GM12878 (cell line): ENCODE data around the gene POLDIP3. TPM values are rescaled to one million over a fixed set of nuclear protein-coding genes. Genes with fewer than 3 reads are reported as not detected.

Source experiments
- CEBPB ChIP-seq, 2 experiments: fragments of 150-350 bp in 1 of 2; IDR thresholded peaks; 2 replicates each; pipeline ENCODE4 v1.6.1; 2012 to 2014; ENCODE audit warnings: low read depth in 2 of 2, low read length in 2 of 2, borderline replicate concordance in 1 of 2, inconsistent platforms in 1 of 2
- CEBPZ ChIP-seq: fragments of 150-350 bp; IDR thresholded peaks from 2 replicates; pipeline ENCODE4 v1.6.1; 2016; ENCODE audit warnings: low read depth, low read length
- CHD2 ChIP-seq: IDR thresholded peaks from 2 replicates; pipeline ENCODE4 v1.6.1; 2011; ENCODE audit warnings: low read depth, low read length, improper control_type of control experiment, borderline replicate concordance
- EGR1 ChIP-seq, 2 experiments: IDR thresholded peaks; 1 replicate in 1 of 2; 2 replicates in 1 of 2; pipeline ENCODE4 v1.6.1; 2011 to 2012; ENCODE audit warnings: low read depth in 2 of 2, low read length in 2 of 2, borderline replicate concordance in 1 of 2, mild to moderate bottlenecking in 1 of 2, moderate library complexity in 1 of 2
- HDGF ChIP-seq: fragments of 450-650 bp; IDR thresholded peaks from 2 replicates; pipeline ENCODE4 v1.6.1; 2016; ENCODE audit warnings: antibody characterized with exemption
- IKZF1 ChIP-seq: fragments of 450-650 bp; conservative IDR thresholded peaks from 2 replicates; pipeline ENCODE4 v1.6.1; 2017; ENCODE audit warnings: antibody characterized with exemption, mild to moderate bottlenecking
- IKZF2 ChIP-seq, 2 experiments: fragments of 450-650 bp; IDR thresholded peaks; 2 replicates each; pipeline ENCODE4 v1.6.1; 2017; ENCODE audit warnings: mild to moderate bottlenecking in 2 of 2, moderate library complexity in 2 of 2
- KAT2A ChIP-seq: conservative IDR thresholded peaks from 2 replicates; pipeline ENCODE4 v1.6.1; 2011; ENCODE audit warnings: low read depth, low read length; ENCODE audit not compliant: control insufficient read depth
- MTA2 ChIP-seq: fragments of 450-650 bp; IDR thresholded peaks from 2 replicates; pipeline ENCODE4 v1.6.1; 2016; ENCODE audit warnings: low read depth, mild to moderate bottlenecking, moderate library complexity
- NKRF ChIP-seq: fragments of 450-650 bp; conservative IDR thresholded peaks from 2 replicates; pipeline ENCODE4 v1.6.1; 2017; ENCODE audit warnings: mild to moderate bottlenecking, moderate library complexity
- PAX8 ChIP-seq: fragments of 450-650 bp; IDR thresholded peaks from 2 replicates; pipeline ENCODE4 v1.6.1; 2017; ENCODE audit warnings: mild to moderate bottlenecking, moderate library complexity
- PBX3 ChIP-seq: IDR thresholded peaks from 2 replicates; pipeline ENCODE4 v1.6.1; 2011; ENCODE audit warnings: mild to moderate bottlenecking, low read depth, low read length, moderate library complexity; ENCODE audit not compliant: insufficient replicate concordance
- PKNOX1 ChIP-seq: fragments of 450-650 bp; IDR thresholded peaks from 2 replicates; pipeline ENCODE4 v1.6.1; 2016; ENCODE audit warnings: mild to moderate bottlenecking
- POLR2A ChIP-seq: IDR thresholded peaks from 2 replicates; pipeline ENCODE4 v1.6.1; 2011; ENCODE audit warnings: low read depth, mild to moderate bottlenecking, low read length
- REST ChIP-seq: IDR thresholded peaks from 2 replicates; pipeline ENCODE4 v1.6.1; 2012; ENCODE audit warnings: mild to moderate bottlenecking, low read depth, low read length
- SMARCA5 ChIP-seq: fragments of 450-650 bp; IDR thresholded peaks from 2 replicates; pipeline ENCODE4 v1.6.1; 2017; ENCODE audit warnings: mild to moderate bottlenecking
- SUZ12 ChIP-seq: fragments of 200-600 bp; sonication (generic); IDR thresholded peaks from one replicate; pipeline ENCODE4 v1.6.1; 2018; ENCODE audit warnings: antibody characterized with exemption, mild to moderate bottlenecking; ENCODE audit not compliant: unreplicated experiment
- polyA plus RNA-seq, 11 experiments: library from polyadenylated mRNA; depleted of rRNA in 4 of 11; unstranded in 6 of 11; stranded (reverse) in 5 of 11; fragments of >200 nt; fragmentation: Nextera tagmentation in 4 of 11; fragmentation: Illumina TruSeq in 1 of 11; extraction: Ambion mirVana in 4 of 11; extraction: Trizol in 1 of 11; gene quantifications; 1 replicate in 1 of 11; 2 replicates in 10 of 11; pipeline versions ENCODE4 v1.2.1 to v1.2.3, GENCODE V29; 2011 to 2016; ENCODE audit warnings: inconsistent platforms in 2 of 11, missing spikeins in 2 of 11, low read depth in 1 of 11
- total RNA-seq, 4 experiments: library from RNA; depleted of rRNA in 3 of 4; stranded (reverse); fragments of >200 nt in 3 of 4; fragmentation: Illumina TruSeq in 1 of 4; extraction: Trizol in 1 of 4; gene quantifications; 2 replicates each; pipeline versions ENCODE4 v1.2.1 to v1.2.3, GENCODE V29; 2013 to 2021

The POLDIP3 gene
- total and polyA plus RNA-seq, 10 of the 15 experiments (the other 5 are each of a cell fraction or from before 2014, with no cell fraction given): 14.8 to 60.2 (median 49.5) TPM

GRCh38 chr22:42648368-42649245 is 33.9 kb upstream of the POLDIP3 start (continued):
- TF ChIP-seq REST (no peak), PBX3 (peak; percentile 39), IKZF1 (peak; percentile 50), PAX8 (no peak), MTA2 (0 out of 2 replicates have a peak, but pooled peaks have one; percentile 32), CEBPB (IDR thresholded peaks at IDR 0.05; ENCODE audit: borderline replicate concordance in 1 of 2, low read depth in 2 of 2, low read length in 2 of 2) (no peak), SUZ12 (no peak), EGR1 (IDR thresholded peaks at IDR 0.05; ENCODE audit: borderline replicate concordance in 1 of 2, low read depth in 2 of 2, low read length in 2 of 2) (no peak), KAT2A (no peak), HDGF (peak; percentile 98), POLR2A (peak; percentile 74; the same call in 1 of the 2 replicates), IKZF2 (IDR thresholded peaks at IDR 0.05) (peak; percentile 26 to 41; a peak in 2 of 4 replicates), CHD2 (0 out of 2 replicates have a peak, but pooled peaks have one; percentile 22), NKRF (peak; percentile 61; the same call in 1 of the 2 replicates), SMARCA5 (peak; percentile 60), PKNOX1 (peak; percentile 61), CEBPZ (no peak)
